ENCODE data around the gene KDM5B.
"Not testable (repeated sequence)": the region's sequence is repeated elsewhere in the genome, so short reads cannot be mapped to it uniquely, and the experiment has no call there.

- TF ChIP-seq CTCF (IDR thresholded peaks at IDR 0.05); REST (IDR thresholded peaks at IDR 0.05; ENCODE audit: insufficient read depth in 1 of 2, low read depth in 2 of 2, low read length in 1 of 2); POLR2AphosphoS5 (IDR thresholded peaks at IDR 0.05; ENCODE audit: low read depth, low read length): not testable (repeated sequence)
Measured at GRCh38 chr1:202829223-202829622, 21.0 kb upstream of the KDM5B start.

Data from Panc1 (cell line).